ENCODE measurements around the gene DGKD. TPM values are rescaled to one million over a fixed set of nuclear protein-coding genes. Genes with fewer than 3 reads are reported as not detected.

DGKD gene
- total RNA-seq, 4 donors from 2014 or later: 7.0 to 55.4 (median 10.9) TPM

DNA sequence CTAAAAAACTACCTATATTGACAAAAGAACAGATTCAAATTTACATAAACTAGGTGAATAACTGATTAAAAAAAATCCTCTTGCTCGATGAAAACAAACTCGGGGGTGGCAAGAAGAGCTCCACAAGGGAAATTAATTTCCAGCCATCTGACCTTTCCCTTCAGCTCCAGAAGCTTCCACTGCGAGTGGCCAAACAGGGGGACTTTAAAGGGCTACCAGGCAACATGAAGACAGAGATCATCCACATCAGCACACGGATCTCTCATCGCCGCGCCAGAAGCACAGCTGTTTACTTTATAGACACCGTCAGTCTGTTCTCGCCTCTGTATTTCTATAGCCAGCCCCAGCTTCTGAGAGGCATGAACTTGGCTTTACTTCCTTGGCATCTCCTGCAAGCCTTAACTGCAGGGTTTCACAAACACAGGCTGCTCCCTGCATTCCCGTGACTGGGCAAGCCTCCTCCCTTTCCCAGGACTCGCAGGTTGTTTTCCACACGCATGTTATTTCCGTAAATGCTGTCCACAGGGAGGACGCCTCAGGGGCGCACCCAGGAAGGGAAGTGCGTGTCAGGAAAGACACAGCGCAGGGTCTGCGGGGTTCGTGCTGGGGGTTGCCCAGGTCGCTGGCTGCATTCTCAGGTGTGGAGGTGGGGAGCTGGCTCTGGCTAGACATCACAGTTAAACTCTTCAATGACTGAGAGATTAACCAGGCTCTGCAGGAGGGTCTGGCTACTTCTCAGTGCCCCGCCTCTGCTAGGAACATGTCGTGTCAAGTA, 127.3 kb downstream of the DGKD start:
- no peaks in the 10 kb centered on the region for H3K9me3 ChIP-seq
- DNase-seq (ENCODE audit: low spot score in 2 of 2): no peak
- WGBS: 46% methylated on average over 18 of the region's 22 CpGs
- TF ChIP-seq POLR2AphosphoS5 (IDR thresholded peaks at IDR 0.05): no peak
- no peak for TF ChIP-seq POLR2A (IDR thresholded peaks at IDR 0.05)
- no peak for TF ChIP-seq EP300 (IDR thresholded peaks at IDR 0.05)
- TF ChIP-seq, protein P1, sequence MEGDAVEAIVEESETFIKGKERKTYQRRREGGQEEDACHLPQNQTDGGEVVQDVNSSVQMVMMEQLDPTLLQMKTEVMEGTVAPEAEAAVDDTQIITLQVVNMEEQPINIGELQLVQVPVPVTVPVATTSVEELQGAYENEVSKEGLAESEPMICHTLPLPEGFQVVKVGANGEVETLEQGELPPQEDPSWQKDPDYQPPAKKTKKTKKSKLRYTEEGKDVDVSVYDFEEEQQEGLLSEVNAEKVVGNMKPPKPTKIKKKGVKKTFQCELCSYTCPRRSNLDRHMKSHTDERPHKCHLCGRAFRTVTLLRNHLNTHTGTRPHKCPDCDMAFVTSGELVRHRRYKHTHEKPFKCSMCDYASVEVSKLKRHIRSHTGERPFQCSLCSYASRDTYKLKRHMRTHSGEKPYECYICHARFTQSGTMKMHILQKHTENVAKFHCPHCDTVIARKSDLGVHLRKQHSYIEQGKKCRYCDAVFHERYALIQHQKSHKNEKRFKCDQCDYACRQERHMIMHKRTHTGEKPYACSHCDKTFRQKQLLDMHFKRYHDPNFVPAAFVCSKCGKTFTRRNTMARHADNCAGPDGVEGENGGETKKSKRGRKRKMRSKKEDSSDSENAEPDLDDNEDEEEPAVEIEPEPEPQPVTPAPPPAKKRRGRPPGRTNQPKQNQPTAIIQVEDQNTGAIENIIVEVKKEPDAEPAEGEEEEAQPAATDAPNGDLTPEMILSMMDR (IDR thresholded peaks at IDR 0.05): no peak
- H3K4me3 ChIP-seq: peak overlapping the region; percentile 19
- no peaks in the 10 kb centered on the region for H3K27me3 ChIP-seq
- peaks cover 65% of the 10 kb centered on the region for H3K36me3 ChIP-seq
- peak overlapping the region; percentile 65 for H3K27ac ChIP-seq
- peaks cover 12% of the 10 kb centered on the region for H3K4me1 ChIP-seq

DNA sequence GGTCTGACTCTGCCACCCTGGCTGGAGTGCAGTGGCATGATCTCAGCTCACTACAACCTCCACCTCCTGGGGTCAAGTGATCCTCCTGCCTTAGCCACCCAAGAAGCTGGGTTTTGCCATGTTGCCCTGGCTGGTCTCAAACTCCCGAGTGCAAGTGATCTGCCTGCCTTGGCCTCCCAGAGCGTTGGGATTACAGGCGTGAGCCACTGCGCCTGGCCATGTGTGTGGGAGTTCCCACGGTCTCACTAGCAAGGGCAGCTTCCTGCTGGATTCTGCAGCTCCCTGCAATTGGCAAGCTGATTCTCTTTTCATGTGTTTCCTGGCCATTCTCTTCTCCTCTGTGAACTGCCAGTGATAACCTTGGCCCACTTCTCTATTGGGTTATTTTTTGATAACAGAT, 128.3 kb downstream of the DGKD start:
- no peak for DNase-seq (ENCODE audit: low spot score in 2 of 2)
- H3K27me3 ChIP-seq: no peaks in the 10 kb centered on the region
- H3K27ac ChIP-seq: peak overlapping the region; percentile 65
- peaks cover 12% of the 10 kb centered on the region for H3K4me1 ChIP-seq
- TF ChIP-seq POLR2A (IDR thresholded peaks at IDR 0.05) (no peak), EP300 (IDR thresholded peaks at IDR 0.05) (no peak), POLR2AphosphoS5 (IDR thresholded peaks at IDR 0.05) (no peak)
- TF ChIP-seq, protein P1 (IDR thresholded peaks at IDR 0.05): no peak
- H3K4me3 ChIP-seq: no peak overlapping the region
- no peaks in the 10 kb centered on the region for H3K9me3 ChIP-seq
- peaks cover 55% of the 10 kb centered on the region for H3K36me3 ChIP-seq
- 60% methylated on average over 5 of the region's 5 CpGs for WGBS

DNA sequence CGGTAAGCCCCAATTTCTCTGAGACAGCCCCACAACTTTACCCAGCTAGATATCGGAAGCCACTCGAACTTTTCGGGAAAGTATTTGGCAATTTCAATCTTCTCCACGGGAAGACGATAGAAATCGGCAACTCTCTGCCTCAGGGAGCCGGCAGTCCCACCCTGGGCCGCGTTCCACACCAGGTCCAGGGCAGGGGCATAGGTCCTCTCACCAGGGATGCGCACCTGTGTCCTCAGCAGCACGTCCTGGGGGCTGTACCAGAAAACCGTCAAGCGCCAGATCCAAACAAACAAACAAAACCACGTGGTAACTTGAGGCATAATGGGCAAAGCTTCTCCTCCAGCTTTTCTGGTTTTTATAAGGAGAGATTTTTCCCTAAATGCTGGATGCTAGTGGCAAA, 131.4 kb downstream of the DGKD start:
- Histone ChIP-seq H3K9me3 (no peaks in the 10 kb centered on the region), H3K4me1 (peaks cover 17% of the 10 kb centered on the region), H3K36me3 (peaks cover 47% of the 10 kb centered on the region), H3K27me3 (no peaks in the 10 kb centered on the region), H3K4me3 (no peak overlapping the region), H3K27ac (no peak overlapping the region)
- DNase-seq (ENCODE audit: low spot score in 2 of 2): no peak
- TF ChIP-seq POLR2A (IDR thresholded peaks at IDR 0.05) (no peak), EP300 (IDR thresholded peaks at IDR 0.05) (no peak), POLR2AphosphoS5 (IDR thresholded peaks at IDR 0.05) (no peak)
- TF ChIP-seq, protein P1 (IDR thresholded peaks at IDR 0.05): no peak
- 94% methylated on average over 15 of the region's 15 CpGs for WGBS

DNA sequence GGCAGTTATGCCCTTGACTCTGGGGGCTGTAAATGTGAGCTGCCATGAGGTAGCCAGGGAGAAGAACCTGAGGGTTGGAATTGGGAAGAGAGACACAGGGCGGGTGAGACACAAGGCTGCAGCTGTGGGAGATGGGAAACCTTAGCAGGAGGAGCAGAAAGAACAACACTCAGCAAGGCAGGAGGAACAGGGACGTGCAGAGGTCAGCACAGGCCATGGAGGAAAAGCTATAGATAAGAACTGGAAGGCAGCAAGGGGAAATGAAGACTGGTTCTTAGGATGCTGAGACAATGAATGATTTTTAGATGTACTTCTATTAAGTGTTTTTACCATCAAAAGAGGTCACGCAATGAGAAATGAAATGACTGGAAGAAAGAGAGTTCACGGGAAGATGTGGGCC, 132.1 kb downstream of the DGKD start:
- H3K36me3 ChIP-seq: peaks cover 43% of the 10 kb centered on the region
- H3K27me3 ChIP-seq: no peaks in the 10 kb centered on the region
- 95% methylated on average over 4 of the region's 4 CpGs for WGBS
- H3K4me3 ChIP-seq: no peak overlapping the region
- TF ChIP-seq POLR2AphosphoS5 (IDR thresholded peaks at IDR 0.05) (no peak), POLR2A (IDR thresholded peaks at IDR 0.05) (no peak), EP300 (IDR thresholded peaks at IDR 0.05) (no peak)
- peaks cover 17% of the 10 kb centered on the region for H3K4me1 ChIP-seq
- H3K9me3 ChIP-seq: no peaks in the 10 kb centered on the region
- no peak overlapping the region for H3K27ac ChIP-seq
- DNase-seq (ENCODE audit: low spot score in 2 of 2): no peak

DNA sequence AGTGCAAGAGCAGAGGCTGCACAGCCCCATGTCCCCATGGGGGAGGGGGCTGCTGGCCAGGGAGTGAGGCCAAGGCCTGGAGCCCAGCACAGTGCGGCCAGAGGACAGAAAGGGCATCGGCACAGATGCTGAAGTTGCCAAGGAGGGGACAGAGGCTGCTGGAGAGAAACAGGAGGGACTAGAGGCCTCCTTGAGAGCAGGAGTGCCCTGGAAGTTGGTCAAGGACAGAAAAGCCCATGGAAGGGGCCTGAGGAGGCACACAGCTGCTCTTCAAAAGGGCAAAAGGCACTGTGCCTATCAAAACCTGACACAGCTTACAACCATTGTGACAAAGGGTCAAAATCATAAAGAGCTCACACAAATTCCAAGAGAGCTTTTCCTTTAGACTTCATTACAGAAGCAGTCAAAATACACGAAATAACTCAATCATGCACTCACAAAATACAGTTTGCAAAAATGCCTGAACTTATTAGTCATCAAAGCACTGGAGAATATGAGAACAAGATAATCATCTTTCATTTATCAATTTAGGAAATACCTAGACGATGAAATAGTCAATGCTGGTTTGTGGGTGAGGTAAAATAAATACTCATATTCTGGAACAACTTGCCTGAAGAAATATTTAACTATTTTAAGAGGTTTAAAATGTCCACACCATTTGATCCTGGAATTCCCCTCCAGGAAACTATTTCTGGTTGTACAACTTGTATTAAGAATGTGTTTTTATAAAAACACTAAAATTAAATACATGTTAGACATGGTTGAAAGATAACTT, 132.7 kb downstream of the DGKD start:
- TF ChIP-seq EP300 (IDR thresholded peaks at IDR 0.05): no peak
- TF ChIP-seq, protein P1 (IDR thresholded peaks at IDR 0.05): no peak
- Histone ChIP-seq H3K4me3 (no peak overlapping the region), H3K27me3 (no peaks in the 10 kb centered on the region), H3K9me3 (no peaks in the 10 kb centered on the region), H3K4me1 (peaks cover 23% of the 10 kb centered on the region), H3K27ac (no peak overlapping the region), H3K36me3 (peaks cover 43% of the 10 kb centered on the region)
- no peak for DNase-seq (ENCODE audit: low spot score in 2 of 2)
- 60% methylated on average over 4 of the region's 4 CpGs for WGBS

Data from suprapubic skin (tissue), 4 donors.